ENCODE data around the gene KIAA2012. TPM values are rescaled to one million over a fixed set of nuclear protein-coding genes. Genes with fewer than 3 reads are reported as not detected.

The KIAA2012 gene
- total and polyA plus RNA-seq, 2 of the 8 experiments (the other 6 are each of a cell fraction or from before 2014, with no cell fraction given): not detected

DNA sequence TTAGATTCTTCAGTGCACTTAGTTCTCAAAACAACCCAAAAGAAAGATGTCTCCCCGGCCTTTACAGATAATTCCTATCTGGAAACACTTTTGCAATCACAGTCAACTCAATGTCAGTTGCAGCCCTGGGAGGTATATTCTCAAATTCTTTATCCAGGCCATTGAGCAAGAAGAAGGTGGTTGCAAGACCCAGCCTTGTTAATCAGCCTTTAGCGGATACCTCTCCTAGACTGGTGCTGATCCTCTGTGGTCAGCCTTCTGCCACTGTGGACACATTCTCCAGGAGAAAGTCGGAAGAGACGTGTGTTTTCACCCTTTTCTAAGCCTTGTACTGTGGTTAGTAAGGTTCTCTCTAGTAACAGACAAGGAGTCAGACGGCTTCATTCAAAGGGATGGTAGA lies 47.2 kb upstream of the KIAA2012 start:
- no peak overlapping the region for H3K14ac ChIP-seq (ENCODE audit: insufficient read length)
- CTCF ChIA-PET (ENCODE audit: partially characterized antibody): interaction anchor here (0.6 to 2.6 kb wide), 4 partner anchors 10 to 165 kb away, joined by 3 to 6 read pairs (median 4); no protein-coding TSS in a partner anchor

More for the DNA sequence above, 47.2 kb upstream of the KIAA2012 start:
- Histone ChIP-seq H3K27ac (ENCODE audit: low read depth, low read length) (no peak overlapping the region), H3K79me1 (ENCODE audit: low read depth, low read length) (no peaks in the 10 kb centered on the region), H3K27me3 (replicated peaks in 1 of 4; ENCODE audit: control insufficient read depth in 3 of 4, extremely low read depth in 1 of 4, insufficient read depth in 3 of 4, low read length in 3 of 4) (peaks cover 0 to 3% (median 0%) of the 10 kb centered on the region in 4 experiments; a peak in 3 of 7 replicates), H2BK5ac (ENCODE audit: low read depth, low read length) (no peak overlapping the region; the same call in 1 of the 2 replicates), H3K79me2 (ENCODE audit: control insufficient read depth in 1 of 2, insufficient read depth in 2 of 2, low read length in 2 of 2) (no peaks in the 10 kb centered on the region; a peak in 1 of 4 replicates), H3K4ac (replicated peaks; ENCODE audit: insufficient read length, low read depth, low read length) (no peak overlapping the region), H2BK12ac (ENCODE audit: low read depth, low read length) (peak overlapping the region; percentile 2; the same call in 1 of the 2 replicates), H3K4me3 (ENCODE audit: extremely low read depth in 1 of 4, insufficient read depth in 2 of 4, low read depth in 3 of 4, low read length in 4 of 4) (no peak overlapping the region), H2BK20ac (ENCODE audit: low read length) (peak overlapping the region; percentile 44; the same call in 1 of the 2 replicates), H2BK120ac (replicated peaks; ENCODE audit: low read depth, low read length) (no peak overlapping the region), H4K20me1 (replicated peaks in 1 of 2; ENCODE audit: control insufficient read depth in 1 of 2, insufficient read depth in 2 of 2, low read length in 2 of 2) (no peaks in the 10 kb centered on the region), H3K23ac (ENCODE audit: insufficient read length) (no peak overlapping the region), H4K5ac (ENCODE audit: insufficient read length, low read depth, low read length) (no peak overlapping the region), H3K23me2 (ENCODE audit: low read depth, low read length) (no peaks in the 10 kb centered on the region; the same call in 1 of the 2 replicates), H3K18ac (ENCODE audit: extremely low read depth, low read length) (no peak overlapping the region), H3K4me2 (ENCODE audit: insufficient read depth in 1 of 2, low read depth in 2 of 2, low read length in 2 of 2) (no peak overlapping the region), H3K36me3 (ENCODE audit: control insufficient read depth in 2 of 4, insufficient read depth in 4 of 4, low read length in 3 of 4) (no peaks in the 10 kb centered on the region), H2AFZ (ENCODE audit: low read length) (no peak overlapping the region), H4K91ac (replicated peaks; ENCODE audit: insufficient read length, low read length) (no peak overlapping the region), H2AK5ac (ENCODE audit: low read depth, low read length) (no peak overlapping the region), H2BK15ac (ENCODE audit: low read length) (no peak overlapping the region), H3K56ac (replicated peaks; ENCODE audit: insufficient read length, low read depth, low read length) (no peak overlapping the region), H3K9ac (replicated peaks in 1 of 4; ENCODE audit: extremely low read depth in 1 of 4, low read depth in 3 of 4, low read length in 3 of 4) (no peak overlapping the region), H4K8ac (ENCODE audit: extremely low read depth, insufficient read depth, low read length) (no peak overlapping the region), H3K9me3 (ENCODE audit: insufficient read depth in 2 of 2, low read depth in 1 of 2, low read length in 1 of 2) (no peaks in the 10 kb centered on the region), H3K4me1 (replicated peaks in 1 of 4; ENCODE audit: control insufficient read depth in 3 of 4, insufficient read depth in 4 of 4, low read length in 3 of 4) (peaks cover 13 to 28% (median 23%) of the 10 kb centered on the region in 4 experiments)
- FAIRE-seq: no peak
- POLR2A ChIA-PET (ENCODE audit: partially characterized antibody): interaction anchor here (0.6 to 1.0 kb wide), 4 partner anchors 12 to 1988 kb away, joined by 3 to 4 read pairs (median 3); no protein-coding TSS in a partner anchor
- WGBS, 2 experiments (ENCODE audit: extremely low coverage in 1 of 2, insufficient coverage in 1 of 2, insufficient read length in 1 of 2, insufficient replicate concordance in 2 of 2, low coverage in 1 of 2, low lambda C conversion rate in 2 of 2, missing lambda C conversion rate in 1 of 2): 88% methylated on average over 5 of the region's 5 CpGs; no CpG with 5 or more reads in 1 of the 2 experiments
- TF ChIP-seq, protein P1, sequence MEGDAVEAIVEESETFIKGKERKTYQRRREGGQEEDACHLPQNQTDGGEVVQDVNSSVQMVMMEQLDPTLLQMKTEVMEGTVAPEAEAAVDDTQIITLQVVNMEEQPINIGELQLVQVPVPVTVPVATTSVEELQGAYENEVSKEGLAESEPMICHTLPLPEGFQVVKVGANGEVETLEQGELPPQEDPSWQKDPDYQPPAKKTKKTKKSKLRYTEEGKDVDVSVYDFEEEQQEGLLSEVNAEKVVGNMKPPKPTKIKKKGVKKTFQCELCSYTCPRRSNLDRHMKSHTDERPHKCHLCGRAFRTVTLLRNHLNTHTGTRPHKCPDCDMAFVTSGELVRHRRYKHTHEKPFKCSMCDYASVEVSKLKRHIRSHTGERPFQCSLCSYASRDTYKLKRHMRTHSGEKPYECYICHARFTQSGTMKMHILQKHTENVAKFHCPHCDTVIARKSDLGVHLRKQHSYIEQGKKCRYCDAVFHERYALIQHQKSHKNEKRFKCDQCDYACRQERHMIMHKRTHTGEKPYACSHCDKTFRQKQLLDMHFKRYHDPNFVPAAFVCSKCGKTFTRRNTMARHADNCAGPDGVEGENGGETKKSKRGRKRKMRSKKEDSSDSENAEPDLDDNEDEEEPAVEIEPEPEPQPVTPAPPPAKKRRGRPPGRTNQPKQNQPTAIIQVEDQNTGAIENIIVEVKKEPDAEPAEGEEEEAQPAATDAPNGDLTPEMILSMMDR (IDR thresholded peaks at IDR 0.05; ENCODE audit: control extremely low read depth in 1 of 3, insufficient read depth in 1 of 3, low read depth in 1 of 3, low read length in 3 of 3): no peak
- TF ChIP-seq ASH2L (IDR thresholded peaks at IDR 0.05; ENCODE audit: low read length): no peak
- TF ChIP-seq FOSL1 (IDR thresholded peaks at IDR 0.05; ENCODE audit: insufficient read depth, low read depth, low read length): no peak
- TF ChIP-seq SP1 (IDR thresholded peaks at IDR 0.05; ENCODE audit: low read depth, low read length): no peak
- TF ChIP-seq RAD21 (IDR thresholded peaks at IDR 0.05 in 1 of 2, conservative IDR thresholded peaks at IDR 0.05 in 1 of 2; ENCODE audit: low read depth in 2 of 2, low read length in 2 of 2): no peak
- TF ChIP-seq, protein P2, sequence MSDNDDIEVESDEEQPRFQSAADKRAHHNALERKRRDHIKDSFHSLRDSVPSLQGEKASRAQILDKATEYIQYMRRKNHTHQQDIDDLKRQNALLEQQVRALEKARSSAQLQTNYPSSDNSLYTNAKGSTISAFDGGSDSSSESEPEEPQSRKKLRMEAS (IDR thresholded peaks at IDR 0.05): no peak
- no peak for TF ChIP-seq BCL11A (IDR thresholded peaks at IDR 0.05; ENCODE audit: low read depth in 2 of 2, low read length in 2 of 2)
- TF ChIP-seq YY1 (IDR thresholded peaks at IDR 0.05; ENCODE audit: low read depth, low read length): no peak
- TF ChIP-seq PHF8 (conservative IDR thresholded peaks at IDR 0.05; ENCODE audit: low read depth, low read length): no peak
- no peak for DNase-seq (ENCODE audit: low read depth in 1 of 2, low spot score in 2 of 2)

All from H1 (cell line).